ENCODE data around the gene GAS7.

The GAS7 gene

DNA sequence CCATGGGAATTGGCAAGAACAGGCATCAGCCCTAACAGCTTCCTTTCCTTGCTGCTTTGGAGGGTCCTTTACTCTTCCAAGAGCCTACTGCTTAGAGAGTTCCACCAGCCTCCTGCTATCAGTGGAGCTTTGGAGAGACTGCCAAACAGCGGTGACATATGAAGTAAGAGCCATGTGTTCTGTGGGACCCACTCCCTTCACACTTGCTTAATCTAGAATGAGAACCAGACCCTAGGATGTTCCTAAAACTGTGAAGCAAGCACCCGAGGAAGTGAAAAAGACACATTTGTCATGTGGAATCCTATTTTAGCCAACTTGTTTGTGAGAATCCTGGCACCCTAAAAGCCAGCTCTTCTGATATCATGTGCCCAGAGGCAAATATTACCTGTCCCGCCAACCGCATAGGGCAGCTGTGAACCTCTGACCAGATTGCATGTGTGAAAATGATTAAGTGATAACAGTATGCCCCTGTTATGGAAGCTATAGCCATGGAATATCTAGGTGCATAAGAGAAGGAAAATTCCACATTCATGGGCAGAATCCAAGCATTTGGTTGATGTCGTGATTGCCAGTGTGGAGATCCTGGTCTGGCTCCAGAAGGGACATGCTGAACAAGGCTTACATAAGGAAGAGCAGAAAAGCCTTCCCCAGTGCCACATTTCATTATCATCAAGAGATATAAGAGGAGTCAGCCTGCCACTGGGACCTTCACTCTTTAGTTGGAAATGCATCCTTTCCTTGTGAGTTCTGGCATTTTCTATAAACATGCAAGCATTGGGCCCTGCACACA, 312.1 kb downstream of the GAS7 start:
- no peak for DNase-seq (ENCODE audit: low read depth)

- no peak for DNase-seq (ENCODE audit: low read depth)
Observed at GRCh38 chr17:9883451-9883850, 315.0 kb downstream of the GAS7 start.

DNA sequence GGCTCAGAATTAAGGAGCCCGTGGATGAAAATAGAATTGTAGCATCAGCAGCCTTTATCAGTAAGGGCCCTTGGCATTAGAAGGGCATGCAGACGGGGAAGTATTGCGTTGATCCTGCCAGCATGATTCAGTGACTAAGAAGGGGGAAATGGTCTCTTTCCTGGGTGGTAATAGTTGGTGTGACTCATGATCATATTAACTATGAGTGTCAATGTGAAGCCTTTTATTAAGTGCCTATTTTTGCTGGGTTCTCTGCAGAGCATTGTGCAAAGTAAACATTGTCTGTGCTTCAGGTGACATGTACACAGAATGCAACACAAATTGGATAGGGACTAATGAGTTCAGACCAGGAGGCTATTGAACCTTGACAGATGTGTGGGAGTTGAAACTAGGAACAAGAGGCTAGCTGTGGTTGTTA, 317.8 kb downstream of the GAS7 start:
- DNase-seq (ENCODE audit: low read depth): no peak

- DNase-seq (ENCODE audit: low read depth): no peak
Observed at GRCh38 chr17:9878786-9879525, 319.4 kb downstream of the GAS7 start.

- DNase-seq (ENCODE audit: low read depth): no peak
Observed at GRCh38 chr17:9878356-9878755, 320.1 kb downstream of the GAS7 start.

- peak; percentile 9 for DNase-seq (ENCODE audit: low read depth)
Observed at GRCh38 chr17:9875441-9875840, 323.0 kb downstream of the GAS7 start.

DNA sequence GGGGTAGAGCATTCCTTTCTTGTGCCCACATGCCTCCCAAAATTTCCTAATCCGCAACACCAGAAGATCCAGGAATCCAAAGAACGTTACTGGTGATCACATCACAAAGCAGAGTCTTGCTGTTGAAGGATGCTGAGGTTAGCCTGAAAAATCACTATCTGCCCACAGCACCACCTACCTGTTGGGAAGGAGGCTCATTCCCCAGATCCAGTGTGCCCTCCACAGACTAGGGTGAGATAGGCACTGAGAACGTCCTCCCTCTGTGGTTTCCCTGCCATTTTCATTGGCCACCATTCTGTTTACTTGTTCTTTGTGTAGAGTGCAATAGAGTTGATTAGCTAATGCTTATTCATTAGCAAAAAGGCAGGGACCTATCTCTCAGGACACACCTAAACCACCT, 323.7 kb downstream of the GAS7 start:
- no peak for DNase-seq (ENCODE audit: low read depth)

DNA sequence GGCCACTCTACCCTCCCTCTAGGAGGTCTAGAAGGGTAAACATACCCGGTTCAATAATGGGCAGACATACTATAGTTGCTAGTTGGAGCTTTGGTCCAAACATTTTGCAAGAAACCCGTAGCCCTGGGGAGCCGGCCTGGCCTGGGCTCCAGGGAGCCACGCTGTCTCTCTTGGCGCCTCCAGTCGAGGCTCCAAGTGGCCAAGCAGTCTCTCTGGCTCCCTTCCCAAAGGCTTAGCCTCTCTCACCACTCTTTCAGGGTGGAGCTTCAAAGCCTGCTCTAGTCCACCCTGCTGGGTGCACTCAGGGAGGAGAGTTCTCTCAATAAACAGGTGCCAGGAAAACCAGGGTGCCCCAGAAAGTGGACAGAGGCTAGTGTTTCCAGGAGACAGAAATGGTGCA, 325.6 kb downstream of the GAS7 start:
- DNase-seq (ENCODE audit: low read depth): no peak

DNA sequence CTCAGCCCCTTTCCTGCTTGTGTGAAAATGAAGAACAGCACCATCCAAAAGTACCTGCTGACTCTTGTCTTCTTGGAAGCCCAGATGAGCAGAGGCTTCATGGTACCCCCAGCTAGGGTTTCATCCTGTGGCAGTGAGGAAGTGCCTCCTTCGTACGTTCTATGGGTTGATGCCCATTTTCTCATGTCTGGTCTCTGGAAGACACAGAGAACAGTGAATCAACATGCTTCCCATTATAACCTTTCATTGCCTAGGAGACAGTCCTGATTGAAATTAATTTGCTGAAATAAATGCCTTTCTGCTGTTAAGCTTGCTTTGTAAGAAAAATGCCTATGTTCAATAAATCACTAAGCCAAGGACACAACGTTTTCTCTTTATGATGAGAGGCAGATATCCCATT, 329.9 kb downstream of the GAS7 start:
- DNase-seq (ENCODE audit: low read depth): no peak

DNA sequence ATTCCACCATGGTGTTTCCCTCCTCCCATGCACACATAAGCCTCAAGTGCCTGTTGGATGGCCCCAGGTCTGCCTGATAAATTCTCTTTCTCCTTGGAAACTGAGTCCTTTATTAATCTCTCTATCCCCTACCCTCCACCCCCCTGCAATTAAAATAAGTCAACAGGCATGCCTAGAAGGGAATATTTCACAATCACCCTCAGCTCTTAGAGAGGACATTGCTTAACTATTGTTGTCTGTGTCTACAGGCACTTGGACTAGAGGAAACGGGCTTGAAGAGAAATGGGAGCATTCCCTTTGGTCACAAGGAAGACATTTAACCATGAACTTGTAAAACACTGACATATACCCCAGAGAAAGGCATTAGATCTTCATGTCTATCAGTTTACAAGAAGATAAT, 332.8 kb downstream of the GAS7 start:
- no peak for DNase-seq (ENCODE audit: low read depth)

DNA sequence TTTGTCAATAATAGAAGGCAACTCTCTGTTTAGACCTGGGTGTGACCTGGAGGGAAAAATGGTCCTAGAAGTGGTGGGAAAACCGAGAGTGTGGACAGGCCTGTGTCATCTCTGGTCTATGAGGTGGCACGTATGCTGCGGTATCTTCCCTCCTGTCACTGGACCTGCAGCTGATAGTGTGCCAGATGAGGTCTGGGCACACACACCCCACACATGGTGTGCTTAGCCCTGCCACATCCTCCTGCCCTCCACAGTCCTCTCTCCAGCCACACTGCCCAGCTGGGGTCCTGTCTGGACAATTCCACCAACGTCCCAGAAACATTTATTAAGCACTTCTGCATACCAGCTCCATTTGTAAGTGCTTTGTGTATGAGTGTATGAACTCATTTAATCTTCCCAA, 335.5 kb downstream of the GAS7 start:
- no peak for DNase-seq (ENCODE audit: low read depth)

DNA sequence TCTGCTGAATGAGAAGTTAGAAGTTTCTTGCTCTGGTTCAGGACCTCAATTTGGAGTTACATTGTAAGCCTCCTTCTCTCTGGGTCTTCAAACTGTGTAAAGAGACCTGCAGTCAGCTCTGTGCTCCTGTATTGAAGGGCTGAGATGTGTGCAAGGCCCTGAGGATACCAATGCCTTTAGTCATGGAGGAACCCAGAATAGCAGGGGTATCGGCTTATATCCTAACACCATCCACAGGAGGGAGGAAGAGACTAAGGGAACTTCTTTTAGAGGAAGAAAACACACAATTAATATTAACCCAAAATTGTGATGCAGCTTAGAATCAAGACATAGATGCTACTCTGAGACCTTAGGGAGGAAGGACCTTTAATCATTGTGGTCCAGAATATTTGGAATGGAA, 336.2 kb downstream of the GAS7 start:
- DNase-seq (ENCODE audit: low read depth): no peak

DNA sequence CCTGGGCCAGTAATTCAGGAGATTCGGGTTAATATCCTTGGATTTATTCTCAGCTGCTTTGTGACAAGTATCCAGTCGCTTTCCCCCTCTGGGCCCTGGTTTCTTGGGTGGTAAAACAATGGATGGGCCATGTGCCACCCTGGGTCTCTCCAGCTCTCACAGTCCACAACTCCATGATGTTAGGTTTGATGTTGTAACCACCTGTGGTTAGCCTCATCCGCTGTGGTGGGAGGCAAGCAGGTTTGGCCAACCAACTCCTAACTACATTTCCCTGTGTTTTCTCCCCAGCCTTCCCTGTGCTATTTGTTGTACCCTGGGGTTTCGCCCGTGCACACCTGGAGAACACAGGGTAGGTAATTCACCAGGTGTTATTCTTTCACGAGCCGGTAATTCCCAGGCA, 337.6 kb downstream of the GAS7 start:
- DNase-seq (ENCODE audit: low read depth): no peak
